H1 (cell line): ENCODE measurements around the gene DOCK10. TPM values are rescaled to one million over a fixed set of nuclear protein-coding genes. Genes with fewer than 3 reads are reported as not detected.

Source experiments
- CHD1 ChIP-seq: IDR thresholded peaks from 2 replicates; pipeline ENCODE4 v1.6.1; 2012; ENCODE audit warnings: low read depth, low read length, improper control_type of control experiment
- EP300 ChIP-seq, 2 experiments: IDR thresholded peaks; 1 replicate in 1 of 2; 2 replicates in 1 of 2; pipeline ENCODE4 v1.6.1; 2011 to 2012; ENCODE audit warnings: low read depth in 2 of 2, low read length in 2 of 2, mild to moderate bottlenecking in 2 of 2, borderline replicate concordance in 1 of 2, inconsistent platforms in 1 of 2, moderate library complexity in 1 of 2
- KDM5A ChIP-seq: fragments of 200-600 bp; IDR thresholded peaks from 2 replicates; pipeline ENCODE4 v1.7.1; 2012; ENCODE audit warnings: mild to moderate bottlenecking, low read length, inconsistent platforms, mixed read lengths
- POLR2A ChIP-seq, 2 experiments: IDR thresholded peaks; 1 replicate in 1 of 2; 2 replicates in 1 of 2; pipeline ENCODE4 v1.6.1; 2011; ENCODE audit warnings: low read depth in 2 of 2, low read length in 2 of 2, mild to moderate bottlenecking in 2 of 2; ENCODE audit errors: control extremely low read depth in 1 of 2
- POLR2AphosphoS5 ChIP-seq: IDR thresholded peaks from 2 replicates; pipeline ENCODE4 v1.6.1; 2011; ENCODE audit warnings: low read depth, low read length
- SIN3A ChIP-seq, 2 experiments: IDR thresholded peaks in 1 of 2; conservative IDR thresholded peaks in 1 of 2; 2 replicates each; pipeline ENCODE4 v1.6.1; 2011 to 2012; ENCODE audit warnings: low read length in 2 of 2, improper control_type of control experiment in 1 of 2, low read depth in 1 of 2, mild to moderate bottlenecking in 1 of 2
- SIX5 ChIP-seq: IDR thresholded peaks from 2 replicates; pipeline ENCODE4 v1.6.1; 2011; ENCODE audit warnings: mild to moderate bottlenecking, low read depth, low read length
- SP1 ChIP-seq: IDR thresholded peaks from 2 replicates; pipeline ENCODE4 v1.6.1; 2011; ENCODE audit warnings: low read depth, low read length
- TAF7 ChIP-seq: optimal IDR thresholded peaks from 2 replicates; pipeline ENCODE3; 2011; ENCODE audit warnings: low read depth, mild to moderate bottlenecking, inconsistent platforms, low read length, moderate library complexity, borderline replicate concordance
- YY1 ChIP-seq: IDR thresholded peaks from 2 replicates; pipeline ENCODE4 v1.6.1; 2011; ENCODE audit warnings: low read depth, mild to moderate bottlenecking, low read length
- polyA plus RNA-seq, 7 experiments: library from polyadenylated mRNA; depleted of rRNA in 3 of 7; stranded (reverse) in 5 of 7; unstranded in 2 of 7; fragments of >200 nt in 5 of 7; fragments of 200-250 nt in 2 of 7; gene quantifications; 1 replicate in 5 of 7; 2 replicates in 1 of 7; 4 replicates in 1 of 7; pipeline versions ENCODE4 v1.2.1 to v1.2.3, GENCODE V29; 2011 to 2013; ENCODE audit warnings: missing spikeins in 2 of 7, mixed read lengths in 2 of 7
- total RNA-seq: library from RNA; stranded (reverse); fragmentation: NEBNext Ultra II Directional; extraction: Animal tissue kit (Norgen Biotek cat#: 25700); gene quantifications from 2 replicates; pipeline ENCODE4 v1.2.1, GENCODE V29; 2021
- TF ChIP-seq, protein P1 (sequence below): fragments of 300-600 bp; sonication (generic); IDR thresholded peaks from 2 replicates; pipeline ENCODE4 v1.7.1; 2012; ENCODE audit warnings: low read length, moderate library complexity, mild to moderate bottlenecking, inconsistent platforms; ENCODE audit not compliant: insufficient replicate concordance
- TF ChIP-seq, protein P2 (sequence below): IDR thresholded peaks from 2 replicates; pipeline ENCODE4 v1.6.1; 2012; ENCODE audit warnings: inconsistent platforms

Gene DOCK10
- total and polyA plus RNA-seq, 2 of the 8 experiments (the other 6 are each of a cell fraction or from before 2014, with no cell fraction given): 0.33 to 1.6 TPM

GRCh38 chr2:224948859-224949258 lies 93.4 kb downstream of the DOCK10 start (continued):
- TF ChIP-seq, protein P1, sequence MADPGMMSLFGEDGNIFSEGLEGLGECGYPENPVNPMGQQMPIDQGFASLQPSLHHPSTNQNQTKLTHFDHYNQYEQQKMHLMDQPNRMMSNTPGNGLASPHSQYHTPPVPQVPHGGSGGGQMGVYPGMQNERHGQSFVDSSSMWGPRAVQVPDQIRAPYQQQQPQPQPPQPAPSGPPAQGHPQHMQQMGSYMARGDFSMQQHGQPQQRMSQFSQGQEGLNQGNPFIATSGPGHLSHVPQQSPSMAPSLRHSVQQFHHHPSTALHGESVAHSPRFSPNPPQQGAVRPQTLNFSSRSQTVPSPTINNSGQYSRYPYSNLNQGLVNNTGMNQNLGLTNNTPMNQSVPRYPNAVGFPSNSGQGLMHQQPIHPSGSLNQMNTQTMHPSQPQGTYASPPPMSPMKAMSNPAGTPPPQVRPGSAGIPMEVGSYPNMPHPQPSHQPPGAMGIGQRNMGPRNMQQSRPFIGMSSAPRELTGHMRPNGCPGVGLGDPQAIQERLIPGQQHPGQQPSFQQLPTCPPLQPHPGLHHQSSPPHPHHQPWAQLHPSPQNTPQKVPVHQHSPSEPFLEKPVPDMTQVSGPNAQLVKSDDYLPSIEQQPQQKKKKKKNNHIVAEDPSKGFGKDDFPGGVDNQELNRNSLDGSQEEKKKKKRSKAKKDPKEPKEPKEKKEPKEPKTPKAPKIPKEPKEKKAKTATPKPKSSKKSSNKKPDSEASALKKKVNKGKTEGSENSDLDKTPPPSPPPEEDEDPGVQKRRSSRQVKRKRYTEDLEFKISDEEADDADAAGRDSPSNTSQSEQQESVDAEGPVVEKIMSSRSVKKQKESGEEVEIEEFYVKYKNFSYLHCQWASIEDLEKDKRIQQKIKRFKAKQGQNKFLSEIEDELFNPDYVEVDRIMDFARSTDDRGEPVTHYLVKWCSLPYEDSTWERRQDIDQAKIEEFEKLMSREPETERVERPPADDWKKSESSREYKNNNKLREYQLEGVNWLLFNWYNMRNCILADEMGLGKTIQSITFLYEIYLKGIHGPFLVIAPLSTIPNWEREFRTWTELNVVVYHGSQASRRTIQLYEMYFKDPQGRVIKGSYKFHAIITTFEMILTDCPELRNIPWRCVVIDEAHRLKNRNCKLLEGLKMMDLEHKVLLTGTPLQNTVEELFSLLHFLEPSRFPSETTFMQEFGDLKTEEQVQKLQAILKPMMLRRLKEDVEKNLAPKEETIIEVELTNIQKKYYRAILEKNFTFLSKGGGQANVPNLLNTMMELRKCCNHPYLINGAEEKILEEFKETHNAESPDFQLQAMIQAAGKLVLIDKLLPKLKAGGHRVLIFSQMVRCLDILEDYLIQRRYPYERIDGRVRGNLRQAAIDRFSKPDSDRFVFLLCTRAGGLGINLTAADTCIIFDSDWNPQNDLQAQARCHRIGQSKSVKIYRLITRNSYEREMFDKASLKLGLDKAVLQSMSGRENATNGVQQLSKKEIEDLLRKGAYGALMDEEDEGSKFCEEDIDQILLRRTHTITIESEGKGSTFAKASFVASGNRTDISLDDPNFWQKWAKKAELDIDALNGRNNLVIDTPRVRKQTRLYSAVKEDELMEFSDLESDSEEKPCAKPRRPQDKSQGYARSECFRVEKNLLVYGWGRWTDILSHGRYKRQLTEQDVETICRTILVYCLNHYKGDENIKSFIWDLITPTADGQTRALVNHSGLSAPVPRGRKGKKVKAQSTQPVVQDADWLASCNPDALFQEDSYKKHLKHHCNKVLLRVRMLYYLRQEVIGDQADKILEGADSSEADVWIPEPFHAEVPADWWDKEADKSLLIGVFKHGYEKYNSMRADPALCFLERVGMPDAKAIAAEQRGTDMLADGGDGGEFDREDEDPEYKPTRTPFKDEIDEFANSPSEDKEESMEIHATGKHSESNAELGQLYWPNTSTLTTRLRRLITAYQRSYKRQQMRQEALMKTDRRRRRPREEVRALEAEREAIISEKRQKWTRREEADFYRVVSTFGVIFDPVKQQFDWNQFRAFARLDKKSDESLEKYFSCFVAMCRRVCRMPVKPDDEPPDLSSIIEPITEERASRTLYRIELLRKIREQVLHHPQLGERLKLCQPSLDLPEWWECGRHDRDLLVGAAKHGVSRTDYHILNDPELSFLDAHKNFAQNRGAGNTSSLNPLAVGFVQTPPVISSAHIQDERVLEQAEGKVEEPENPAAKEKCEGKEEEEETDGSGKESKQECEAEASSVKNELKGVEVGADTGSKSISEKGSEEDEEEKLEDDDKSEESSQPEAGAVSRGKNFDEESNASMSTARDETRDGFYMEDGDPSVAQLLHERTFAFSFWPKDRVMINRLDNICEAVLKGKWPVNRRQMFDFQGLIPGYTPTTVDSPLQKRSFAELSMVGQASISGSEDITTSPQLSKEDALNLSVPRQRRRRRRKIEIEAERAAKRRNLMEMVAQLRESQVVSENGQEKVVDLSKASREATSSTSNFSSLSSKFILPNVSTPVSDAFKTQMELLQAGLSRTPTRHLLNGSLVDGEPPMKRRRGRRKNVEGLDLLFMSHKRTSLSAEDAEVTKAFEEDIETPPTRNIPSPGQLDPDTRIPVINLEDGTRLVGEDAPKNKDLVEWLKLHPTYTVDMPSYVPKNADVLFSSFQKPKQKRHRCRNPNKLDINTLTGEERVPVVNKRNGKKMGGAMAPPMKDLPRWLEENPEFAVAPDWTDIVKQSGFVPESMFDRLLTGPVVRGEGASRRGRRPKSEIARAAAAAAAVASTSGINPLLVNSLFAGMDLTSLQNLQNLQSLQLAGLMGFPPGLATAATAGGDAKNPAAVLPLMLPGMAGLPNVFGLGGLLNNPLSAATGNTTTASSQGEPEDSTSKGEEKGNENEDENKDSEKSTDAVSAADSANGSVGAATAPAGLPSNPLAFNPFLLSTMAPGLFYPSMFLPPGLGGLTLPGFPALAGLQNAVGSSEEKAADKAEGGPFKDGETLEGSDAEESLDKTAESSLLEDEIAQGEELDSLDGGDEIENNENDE: no peak
- TF ChIP-seq, protein P2, sequence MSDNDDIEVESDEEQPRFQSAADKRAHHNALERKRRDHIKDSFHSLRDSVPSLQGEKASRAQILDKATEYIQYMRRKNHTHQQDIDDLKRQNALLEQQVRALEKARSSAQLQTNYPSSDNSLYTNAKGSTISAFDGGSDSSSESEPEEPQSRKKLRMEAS: no peak
- TF ChIP-seq EP300 (IDR thresholded peaks at IDR 0.05; ENCODE audit: borderline replicate concordance in 1 of 2, low read depth in 2 of 2, low read length in 2 of 2) (no peak), SP1 (no peak), SIN3A (conservative IDR thresholded peaks at IDR 0.05 in 1 of 2, IDR thresholded peaks at IDR 0.05 in 1 of 2; ENCODE audit: low read depth in 1 of 2, low read length in 2 of 2) (no peak), TAF7 (no peak), POLR2AphosphoS5 (no peak), CHD1 (no peak), SIX5 (no peak), KDM5A (no peak), YY1 (no peak), POLR2A (IDR thresholded peaks at IDR 0.05; ENCODE audit: control extremely low read depth in 1 of 2, low read depth in 2 of 2, low read length in 2 of 2) (no peak)
- TF ChIP-seq, all 59 proteins: peak for 0
